Activated T-cell treated with anti-CD3 and anti-CD28 coated beads for 24 hours (primary cell): Measurements from ENCODE around the gene PTGIS.
A peak's percentile ranks its signal among the peaks of the same experiment; 100 is the strongest.
"Not testable (repeated sequence)": the region's sequence is repeated elsewhere in the genome, so short reads cannot be mapped to it uniquely, and the experiment has no call there.

ENCODE experiments used
- DNase-seq: peaks from one replicate; pipeline ENCODE4 v3.0.0-alpha.2; 2020; ENCODE audit warnings: low read depth

PTGIS gene

DNA sequence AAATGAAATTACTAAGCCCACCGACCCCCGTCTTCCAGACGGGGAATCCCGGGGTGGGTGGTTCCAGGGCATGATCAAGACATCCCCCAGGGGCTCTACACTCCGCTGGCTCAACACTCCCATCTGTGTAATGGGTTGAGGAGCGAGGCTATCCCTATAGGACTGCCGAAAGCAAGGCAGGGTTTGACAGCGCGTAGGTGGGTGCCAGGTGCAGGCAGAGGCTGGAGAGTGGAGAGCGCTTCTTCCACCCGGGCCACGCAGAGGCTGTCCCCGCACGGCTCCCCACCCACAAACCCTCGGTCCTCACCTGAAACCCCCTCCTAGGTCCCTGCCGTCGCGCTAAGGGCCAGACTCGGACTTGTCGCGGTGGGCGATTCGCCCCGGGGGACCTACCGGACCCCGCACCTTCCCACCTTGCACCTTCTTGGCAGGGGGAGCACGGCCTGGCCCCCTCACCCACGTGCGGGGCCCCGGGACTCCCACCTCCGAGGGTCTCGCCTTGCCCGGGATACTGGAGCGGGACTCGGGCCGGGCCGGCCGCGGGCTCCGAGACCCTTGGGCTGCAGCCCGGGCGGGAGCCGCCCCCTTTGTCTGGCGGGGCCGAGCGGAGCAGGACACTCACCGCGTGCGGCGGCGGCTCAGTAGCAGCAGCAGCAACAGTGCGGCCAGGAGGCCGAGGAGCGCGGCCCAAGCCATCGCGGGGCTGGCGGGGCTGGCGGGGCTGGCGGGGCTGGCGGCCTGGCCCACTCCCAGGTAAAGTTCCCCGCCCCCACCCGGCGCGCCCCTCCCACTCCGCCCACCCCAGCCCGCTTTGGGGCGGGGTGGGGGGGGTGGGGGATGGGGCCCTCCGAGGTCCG lies at the start of gene PTGIS:
TSS of gene PTGIS (minus strand) at position 717 of the 857 bp plus-strand sequence. CDS start at position 696, 21 bp downstream.
- no peak for DNase-seq

DNA sequence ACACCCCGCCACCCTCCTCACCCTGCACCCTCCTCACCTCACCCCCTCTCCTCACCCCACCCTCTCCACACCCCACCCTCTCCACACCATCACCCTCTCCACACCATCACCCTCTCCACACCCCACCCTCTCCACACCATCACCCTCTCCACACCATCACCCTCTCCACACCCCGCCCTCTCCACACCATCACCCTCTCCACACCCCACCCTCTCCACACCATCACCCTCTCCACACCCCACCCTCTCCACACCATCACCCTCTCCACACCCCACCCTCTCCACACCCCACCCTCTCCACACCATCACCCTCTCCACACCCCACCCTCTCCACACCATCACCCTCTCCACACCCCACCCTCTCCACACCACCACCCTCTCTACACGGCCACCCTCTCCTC lies 49.5 kb upstream of the PTGIS start:
- not testable (repeated sequence) for DNase-seq

DNA sequence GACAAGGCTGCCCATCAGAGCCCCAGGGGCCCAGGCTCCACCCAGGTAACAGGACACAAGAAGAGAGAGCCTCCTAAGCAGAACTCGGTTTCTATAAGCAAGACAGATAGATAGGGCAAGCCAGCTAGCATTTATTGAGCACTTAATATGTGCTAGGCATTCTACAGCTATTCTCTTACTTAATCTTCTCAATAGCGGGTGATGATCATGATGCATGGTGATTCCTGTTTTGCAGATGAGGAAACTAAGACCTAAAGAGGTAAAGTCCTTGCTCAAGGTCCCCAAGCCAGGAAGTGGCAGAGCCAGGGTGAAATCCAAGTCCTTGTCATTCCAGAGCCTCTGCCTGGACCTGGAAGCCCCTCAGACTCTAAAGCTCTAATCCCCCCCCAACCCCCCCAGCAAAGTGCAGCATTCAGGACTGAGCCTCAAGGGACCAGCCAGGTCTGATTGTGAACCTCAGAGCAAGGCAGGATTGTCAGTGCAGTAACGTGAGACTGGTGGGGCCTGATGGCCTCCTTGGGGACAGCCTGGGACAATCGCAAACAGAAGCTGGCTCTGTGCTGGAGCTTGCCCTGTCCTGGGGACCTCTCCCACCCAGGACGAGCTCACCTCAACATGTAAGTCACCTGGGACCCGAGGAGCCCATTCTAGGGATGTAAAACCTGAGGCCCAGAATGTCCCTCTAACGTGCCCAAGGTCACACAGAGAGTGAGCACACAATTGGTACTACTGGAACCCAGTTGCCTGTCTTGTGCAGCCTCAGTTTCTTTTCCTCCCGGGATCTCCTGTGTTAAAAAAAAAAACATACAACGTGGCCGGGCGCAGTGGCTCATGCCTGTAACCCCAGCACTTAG lies 48.4 kb upstream of the PTGIS start:
- no peak for DNase-seq

DNA sequence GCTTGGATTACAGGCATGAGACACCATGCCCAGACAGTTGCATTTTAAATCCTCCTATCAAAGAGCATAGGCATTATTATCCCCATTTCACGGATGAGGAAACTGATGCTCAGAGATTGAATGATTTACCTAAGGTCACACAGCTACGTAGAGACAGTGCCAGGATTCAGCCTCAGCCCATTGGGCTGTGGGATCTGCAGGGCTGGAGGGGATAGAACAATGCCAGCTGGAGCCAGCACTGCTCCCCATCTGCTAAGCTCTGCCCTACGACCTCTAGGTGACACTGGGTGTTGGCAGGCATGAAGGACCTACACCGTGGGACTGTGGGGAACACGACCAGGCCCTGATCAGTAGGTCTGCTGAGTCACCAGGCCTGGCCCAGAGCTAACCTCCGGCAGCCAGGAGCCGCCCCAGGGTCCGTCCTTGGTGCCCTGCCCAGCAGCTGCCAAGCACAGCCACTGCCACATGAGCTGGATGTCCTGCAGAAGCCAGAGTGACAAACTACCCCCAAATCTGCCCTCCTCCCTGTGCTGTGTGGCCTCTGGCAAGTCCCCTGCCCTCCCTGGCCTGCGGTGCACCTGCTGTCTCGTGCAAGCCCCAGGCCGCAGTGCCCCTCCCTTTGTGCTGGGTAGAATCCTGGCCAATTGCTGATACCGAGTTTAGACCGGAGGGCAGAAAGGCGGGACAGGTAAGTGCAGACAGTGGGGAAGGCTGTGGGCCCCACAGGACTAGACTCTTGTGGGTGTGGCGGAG lies 47.6 kb upstream of the PTGIS start:
- no peak for DNase-seq

DNA sequence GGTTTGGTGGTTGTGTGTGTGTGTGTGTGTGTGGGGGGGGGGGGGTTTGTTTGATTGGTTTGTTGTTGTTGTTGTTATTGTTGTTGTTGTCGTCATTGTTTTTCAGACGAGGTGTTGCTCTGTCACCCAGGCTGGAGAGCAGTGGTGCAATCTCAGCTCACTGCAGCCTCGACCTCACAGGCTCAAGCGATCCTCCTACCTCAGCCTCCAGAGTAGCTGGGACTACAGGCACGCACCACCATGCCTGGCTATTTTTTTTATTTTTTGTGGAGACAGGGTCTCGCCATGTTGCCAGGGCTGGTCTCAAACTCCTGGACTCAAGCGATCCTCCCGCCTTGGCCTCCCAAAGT lies 47.1 kb upstream of the PTGIS start:
- not testable (repeated sequence) for DNase-seq

DNA sequence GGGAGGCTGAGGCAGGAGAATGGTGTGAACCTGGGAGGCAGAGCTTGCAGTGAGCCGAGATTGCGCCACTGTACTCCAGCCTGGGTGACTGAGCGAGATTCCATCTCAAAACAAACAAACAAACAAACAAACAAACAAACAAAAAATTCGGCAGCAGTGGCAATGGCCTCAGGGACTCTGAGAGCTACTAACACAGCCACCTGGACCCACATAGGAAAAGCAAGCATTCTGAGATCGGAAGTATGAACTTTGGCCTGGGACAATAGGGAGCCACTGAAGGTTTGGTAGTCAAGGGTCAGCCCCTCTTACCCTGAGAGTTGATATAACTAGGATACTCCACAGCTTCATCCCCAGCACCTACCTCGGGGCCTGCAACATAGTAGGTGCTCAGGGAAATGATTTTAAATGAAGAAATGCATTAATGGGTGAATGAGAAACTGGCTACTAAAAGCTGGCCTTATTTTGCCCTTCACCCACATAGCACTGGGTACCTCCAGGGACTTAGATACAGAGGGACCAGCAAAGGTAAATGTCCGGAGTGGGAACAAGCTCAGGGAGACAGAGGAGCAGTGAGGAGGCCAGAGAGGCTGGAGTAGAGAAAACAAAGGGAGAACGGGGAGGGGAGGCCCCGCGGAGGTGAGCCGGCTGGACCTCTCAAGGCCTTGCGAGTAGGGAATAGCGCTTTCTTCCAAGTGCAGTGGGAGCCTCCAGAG lies 46.6 kb upstream of the PTGIS start:
- DNase-seq: no peak

DNA sequence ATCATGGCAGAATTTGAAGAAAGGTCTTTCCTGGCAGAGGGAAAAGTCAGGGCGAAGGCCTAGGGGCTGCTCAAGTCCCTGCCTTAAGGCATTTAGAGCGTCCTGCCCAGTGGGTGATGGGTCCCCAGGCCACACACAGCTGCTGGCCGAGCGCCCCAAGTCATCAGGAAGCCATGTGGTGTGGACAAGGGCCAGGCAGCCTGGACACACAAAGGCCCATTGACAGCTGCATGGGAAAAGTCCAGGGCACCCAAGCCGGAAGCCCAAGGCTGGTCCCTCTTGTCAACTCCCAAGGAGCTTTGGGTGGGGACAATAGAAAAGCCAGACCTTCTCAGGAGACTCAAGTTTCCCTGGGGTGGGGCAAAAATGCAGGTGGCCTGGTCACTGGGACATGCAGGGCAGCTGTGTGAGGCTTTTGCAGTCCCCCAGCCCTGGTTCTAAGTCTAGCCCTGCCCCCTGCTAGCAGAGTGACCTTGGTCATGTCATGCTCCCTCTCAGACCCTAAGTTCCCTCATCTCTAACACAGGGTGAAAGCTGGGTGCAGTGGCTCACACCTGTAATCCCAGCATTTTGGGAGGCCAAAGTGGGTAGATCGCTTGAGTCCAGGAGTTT lies 44.3 kb upstream of the PTGIS start:
- DNase-seq: no peak

DNA sequence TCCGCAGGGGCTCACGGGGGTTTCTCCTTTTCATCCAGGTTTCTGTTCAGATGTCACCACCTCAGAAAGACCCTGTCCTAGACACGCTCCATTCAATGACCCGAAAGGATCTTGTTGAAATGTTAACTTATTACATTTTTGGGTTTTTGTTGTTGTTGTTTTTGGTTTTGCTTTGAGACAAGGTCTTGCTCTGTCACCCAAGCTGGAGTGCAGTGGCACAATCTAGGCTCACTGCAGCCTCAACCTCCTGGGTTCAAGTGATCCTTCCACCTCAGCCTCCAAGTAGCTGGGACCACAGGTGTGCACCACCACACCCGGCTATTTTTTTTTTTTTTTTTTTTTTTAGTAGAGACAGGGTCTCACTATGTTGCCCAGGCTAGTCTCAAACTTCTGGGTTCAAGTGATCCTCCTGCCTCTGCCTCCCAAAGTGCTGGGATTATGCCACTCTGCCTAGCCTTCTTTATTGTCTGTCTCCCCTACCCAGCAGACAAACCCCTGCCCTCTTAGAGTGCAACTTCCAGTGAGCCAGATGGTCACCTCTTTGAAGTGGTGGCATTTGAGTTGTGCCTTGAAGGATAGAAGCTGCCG lies 43.7 kb upstream of the PTGIS start:
- DNase-seq: not testable (repeated sequence)

DNA sequence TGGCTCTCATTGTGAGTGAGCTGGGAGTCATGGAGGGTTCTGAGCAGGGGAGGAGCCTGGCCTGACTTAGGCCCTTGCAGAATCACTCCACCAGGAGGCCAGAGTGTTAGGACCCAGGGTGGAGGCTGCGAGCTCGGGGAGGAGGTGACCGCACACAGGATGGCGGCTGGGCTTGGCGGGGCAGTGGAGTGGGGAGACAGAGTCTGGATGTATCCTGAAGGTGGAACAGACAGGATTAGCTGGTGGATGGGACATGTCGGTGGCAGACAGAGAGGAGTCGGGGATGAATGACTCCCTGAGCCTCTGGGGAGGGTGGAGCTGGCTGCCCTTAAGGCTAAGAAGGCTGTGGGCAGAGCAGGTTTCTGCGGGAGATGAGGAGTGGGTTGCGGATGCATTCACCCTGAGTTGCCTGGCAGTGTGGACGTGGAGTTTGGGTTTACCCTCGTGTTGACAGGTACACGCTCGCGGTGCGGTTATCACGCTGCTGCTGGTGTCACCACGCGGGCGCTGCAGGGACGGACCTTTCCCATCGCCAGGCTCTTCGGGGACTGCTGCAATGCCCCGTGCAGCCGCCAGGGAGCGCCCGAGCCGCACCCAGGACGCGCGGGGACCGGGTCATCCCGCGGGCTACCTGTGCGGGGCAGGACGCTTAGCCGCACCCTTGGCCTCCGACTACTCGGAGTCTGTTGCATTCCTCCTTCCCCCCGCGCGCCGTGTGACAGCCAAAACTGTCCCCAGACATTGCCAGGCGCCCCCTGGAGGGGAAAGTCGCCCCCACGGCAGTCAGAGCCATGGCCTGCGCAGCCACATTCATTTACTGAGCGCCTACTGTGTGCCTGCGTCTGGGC lies 43.0 kb upstream of the PTGIS start:
- peak; percentile 73 for DNase-seq

DNA sequence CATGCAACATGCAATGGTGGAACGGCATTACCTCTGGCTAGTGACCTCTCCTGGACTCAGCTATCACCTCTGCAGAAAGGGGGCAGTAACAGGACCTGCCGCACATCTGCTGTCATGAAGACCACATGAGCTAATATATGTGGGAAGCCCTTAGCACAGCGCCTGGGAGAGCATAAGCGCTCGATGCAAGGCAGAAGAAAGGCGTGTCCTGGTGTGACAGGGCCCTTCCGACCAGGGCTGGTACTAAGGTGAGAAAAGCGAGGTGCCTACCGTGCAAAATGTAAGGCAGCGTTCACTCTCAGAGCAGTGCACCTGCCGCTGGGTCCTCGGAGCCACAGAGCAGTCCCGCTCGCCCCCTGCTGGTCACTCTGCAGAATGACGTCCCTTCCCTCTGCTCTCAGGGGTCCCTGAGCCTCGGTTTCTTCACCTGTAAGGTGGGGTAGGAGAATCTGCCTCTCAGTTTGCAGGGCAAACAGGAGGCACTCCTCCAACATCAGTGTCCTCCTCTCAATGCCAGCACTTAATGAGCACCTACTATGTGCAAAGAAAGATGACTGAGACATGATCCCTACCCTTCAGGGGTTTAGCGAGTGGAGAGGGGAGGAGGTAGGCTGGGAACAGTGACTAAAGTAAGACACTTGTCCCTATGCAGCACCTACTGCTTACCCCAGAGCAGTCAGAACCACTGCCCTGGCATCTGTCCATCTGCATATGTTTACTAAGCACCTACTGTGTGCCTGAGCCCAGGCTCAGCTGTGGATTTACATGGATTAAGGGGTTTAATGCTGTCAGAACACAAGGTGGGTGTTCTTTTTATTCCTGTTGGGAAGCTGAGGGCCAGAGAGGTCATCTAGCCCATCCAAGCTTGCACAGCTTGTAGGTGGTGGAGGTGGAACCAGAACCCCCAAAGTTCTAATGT lies 41.1 kb upstream of the PTGIS start:
- peak; percentile 72 for DNase-seq

DNA sequence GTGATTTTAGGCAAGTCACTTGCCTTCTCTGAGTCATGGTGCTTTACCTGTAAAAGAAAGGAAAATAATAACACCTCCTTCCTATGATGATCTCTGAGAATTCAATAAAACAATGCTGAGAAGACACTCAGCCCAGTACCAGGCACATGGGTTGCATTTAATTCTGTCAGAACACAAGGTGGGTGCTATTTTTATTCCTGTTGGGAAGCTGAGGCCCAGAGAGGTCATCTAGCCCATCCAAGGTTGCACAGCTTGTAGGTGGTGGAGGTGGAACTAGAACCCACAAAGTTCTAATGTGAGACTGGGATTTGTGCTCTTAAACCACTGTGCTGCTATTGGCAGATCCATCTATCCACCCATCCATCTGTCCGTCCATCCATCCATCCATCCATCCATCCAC lies 39.6 kb upstream of the PTGIS start:
- DNase-seq: no peak

DNA sequence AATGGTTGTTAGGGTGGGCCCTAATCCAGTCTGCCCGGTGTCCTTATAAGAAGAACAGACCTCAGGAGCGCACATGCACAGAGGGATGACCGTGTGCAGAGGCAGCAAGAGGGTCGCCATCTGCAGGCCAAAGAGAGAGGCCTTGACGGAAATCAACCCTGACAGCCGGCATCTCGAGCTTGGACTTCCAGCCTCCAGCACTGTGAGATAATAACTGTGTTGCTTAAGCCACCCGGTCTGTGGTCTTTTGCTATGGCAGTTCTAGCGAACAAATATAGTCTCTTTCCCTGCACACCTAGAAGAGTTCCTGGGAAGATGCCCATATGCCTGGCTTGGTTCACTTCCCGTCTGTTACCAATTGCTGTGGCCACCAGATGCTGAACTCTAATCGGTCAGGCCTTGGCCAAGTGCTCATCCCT lies 35.3 kb upstream of the PTGIS start:
- no peak for DNase-seq

DNA sequence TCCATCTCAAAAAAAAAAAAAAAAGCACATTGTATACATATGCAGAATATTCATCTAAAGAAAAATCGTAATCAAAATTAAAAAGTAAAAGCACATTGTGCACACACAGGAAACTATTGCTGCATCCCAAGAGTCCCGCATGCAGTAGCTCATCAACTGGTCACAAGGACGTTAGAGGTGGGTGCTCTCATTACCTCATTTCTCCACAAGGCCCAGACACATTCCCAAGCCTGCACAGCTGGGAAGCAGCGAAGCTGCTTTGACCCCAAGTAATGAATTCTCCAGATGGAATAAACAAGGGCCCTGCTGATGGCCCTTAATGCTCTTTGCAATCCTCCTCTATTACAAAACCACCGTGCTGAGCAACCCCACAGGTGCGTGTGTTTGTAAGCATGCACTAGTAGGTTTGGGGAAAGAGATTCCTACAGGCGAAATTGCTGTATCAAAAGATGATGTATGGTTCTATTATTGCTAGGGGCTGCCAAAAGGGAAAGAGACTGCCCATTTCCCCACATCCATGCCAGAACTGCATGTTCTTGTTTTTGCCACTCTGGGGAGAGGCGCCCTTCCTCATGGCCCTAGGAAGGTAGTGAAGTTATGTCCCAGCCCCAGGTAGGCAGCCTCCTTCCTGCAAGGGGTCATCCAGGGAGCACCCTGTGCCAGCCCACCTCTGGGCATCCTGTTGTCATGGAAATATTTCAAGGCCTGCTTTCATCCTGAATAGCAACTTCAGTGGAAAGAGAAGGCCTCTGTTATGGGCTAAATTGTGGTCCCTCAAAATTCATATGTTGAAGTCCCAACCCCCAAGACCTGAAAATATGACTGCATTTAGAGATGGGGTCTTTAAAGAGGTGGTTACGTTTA lies 34.6 kb upstream of the PTGIS start:
- no peak for DNase-seq

DNA sequence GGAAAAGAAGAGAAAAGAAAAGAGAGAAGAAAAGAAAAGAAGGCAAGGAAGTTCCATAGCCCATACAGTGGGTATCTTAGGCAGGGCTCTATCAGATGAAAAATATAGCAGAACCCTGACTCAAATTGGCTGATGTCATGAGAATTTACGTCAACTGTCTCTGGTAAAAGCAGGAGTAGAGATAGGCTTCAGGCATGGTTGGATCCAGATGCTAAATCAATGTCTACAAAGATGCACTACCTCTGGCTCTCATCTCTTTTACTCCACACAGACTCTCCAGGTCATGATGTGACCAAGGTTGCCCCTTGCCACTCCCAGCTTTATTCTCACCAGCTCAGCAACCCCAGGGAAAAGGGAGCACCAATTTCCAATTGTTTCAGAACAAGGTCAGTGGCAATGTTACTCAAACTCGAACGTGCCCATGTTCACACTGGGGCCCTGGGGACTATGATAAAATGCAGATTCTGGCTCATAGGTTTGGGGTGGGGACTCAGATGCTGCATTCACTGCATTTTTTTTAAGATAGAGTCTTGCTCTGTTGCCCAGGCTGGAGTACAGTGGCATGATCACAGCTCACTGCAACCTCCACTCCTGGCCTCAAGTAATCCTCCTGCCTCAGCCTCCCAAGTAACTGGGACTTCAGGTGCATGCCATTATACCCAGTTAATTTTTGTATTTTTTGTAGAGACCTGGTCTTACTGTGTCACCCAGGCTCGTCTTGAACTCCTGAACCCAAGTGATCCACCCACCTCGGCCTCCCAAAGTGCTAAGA lies 33.4 kb upstream of the PTGIS start:
- no peak for DNase-seq

DNA sequence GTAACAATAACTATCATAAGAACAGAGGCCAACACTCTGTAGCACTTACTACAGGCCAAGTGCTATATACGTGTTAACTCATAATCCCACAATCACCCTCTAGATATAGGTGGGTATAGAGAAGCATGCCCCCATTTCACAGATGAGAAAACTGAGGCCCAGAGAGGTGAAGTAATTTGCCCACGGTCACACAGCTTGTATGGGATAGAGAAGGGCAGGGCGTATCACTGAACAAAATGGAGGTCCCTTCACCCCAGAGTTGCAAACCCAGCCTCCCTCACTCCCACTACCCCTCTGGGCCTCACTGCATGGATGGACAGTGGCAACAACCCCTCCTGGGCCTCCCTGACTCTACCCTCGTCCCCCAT lies 31.8 kb upstream of the PTGIS start:
- DNase-seq: no peak

DNA sequence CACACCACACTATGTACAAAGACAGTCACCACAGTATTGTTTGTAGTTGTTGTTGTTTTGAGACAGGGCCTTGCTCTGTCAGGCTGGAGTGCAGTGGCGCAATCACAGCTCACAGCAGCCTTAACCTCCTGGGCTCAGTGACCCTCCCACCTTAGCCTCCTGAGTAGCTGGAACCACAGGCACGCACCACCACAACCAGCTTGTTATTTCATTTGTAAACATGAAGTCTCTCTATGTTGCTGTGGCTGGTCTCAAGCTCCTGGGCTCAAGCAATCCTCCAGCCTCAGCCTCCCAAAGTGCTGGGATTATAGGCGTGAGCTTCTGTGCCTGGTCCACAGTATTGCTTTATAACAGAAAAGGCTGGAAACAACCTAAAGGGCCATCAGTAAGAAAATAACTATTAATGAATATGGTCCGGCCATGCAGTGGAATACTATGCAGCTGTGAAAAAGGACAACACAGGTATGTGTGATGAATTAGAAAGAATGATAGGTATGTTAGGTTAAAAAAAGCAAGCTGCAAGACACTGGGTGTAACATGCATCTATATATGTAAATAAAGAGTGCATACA lies 30.0 kb upstream of the PTGIS start:
- DNase-seq: no peak
